ENCODE data around the gene TMEM25.

DNA sequence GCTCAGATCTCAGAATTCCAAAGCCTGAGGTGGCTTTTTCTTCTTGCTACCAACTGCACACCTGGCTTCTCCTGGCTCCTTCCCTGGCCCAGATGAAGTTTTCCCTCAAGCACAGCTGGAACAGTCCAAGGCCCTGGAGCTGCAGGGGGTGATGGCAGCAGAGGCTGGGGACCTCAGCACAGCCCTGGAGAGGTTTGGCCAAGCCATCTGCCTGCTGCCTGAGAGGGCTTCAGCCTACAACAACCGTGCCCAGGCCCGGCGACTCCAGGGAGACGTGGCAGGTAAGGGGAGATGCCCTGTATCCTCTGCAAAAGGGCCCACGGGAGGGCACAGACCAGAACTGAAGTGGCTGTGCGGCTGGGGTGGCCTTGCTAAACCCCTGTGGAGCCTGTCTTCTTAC is 2.5 kb upstream of the TMEM25 start:
- TF ChIP-seq RAD21 (IDR thresholded peaks at IDR 0.05; ENCODE audit: low read depth) (no peak), TAF1 (IDR thresholded peaks at IDR 0.05; ENCODE audit: low read depth) (no peak)
